NT2/D1 (cell line): ENCODE data around the gene ARRDC1.

Experiments
- DNase-seq: peaks from one replicate; pipeline ENCODE4 v3.0.0-alpha.2; 2011; ENCODE audit warnings: low read depth, low spot score
- H3K27me3 ChIP-seq: 2 replicates; pipeline ENCODE4 v1.6.0; 2011; ENCODE audit warnings: mild to moderate bottlenecking; ENCODE audit not compliant: insufficient read length, insufficient read depth
- H3K36me3 ChIP-seq: 2 replicates; pipeline ENCODE4 v1.6.1; 2011; ENCODE audit warnings: mild to moderate bottlenecking, low read length, mixed read lengths; ENCODE audit not compliant: insufficient read depth, insufficient read length
- H3K4me1 ChIP-seq: 2 replicates; pipeline ENCODE4 v1.5.1; 2011; ENCODE audit not compliant: insufficient read depth, insufficient read length
- H3K4me3 ChIP-seq: 2 replicates; pipeline ENCODE4 v1.5.1; 2011; ENCODE audit warnings: low read depth; ENCODE audit not compliant: insufficient read length
- H3K9ac ChIP-seq: 2 replicates; pipeline ENCODE4 v1.6.0; 2011; ENCODE audit warnings: low read depth; ENCODE audit not compliant: insufficient read length
- H3K9me3 ChIP-seq: 2 replicates; pipeline ENCODE4 v1.5.1; 2011; ENCODE audit warnings: mild to moderate bottlenecking, low read length; ENCODE audit not compliant: insufficient read depth
- SUZ12 ChIP-seq: IDR thresholded peaks from 2 replicates; pipeline ENCODE4 v1.6.1; 2011; ENCODE audit not compliant: insufficient read length, insufficient read depth; ENCODE audit errors: extremely low read depth
- YY1 ChIP-seq: IDR thresholded peaks from 2 replicates; pipeline ENCODE4 v1.6.1; 2011; ENCODE audit not compliant: insufficient read length, insufficient read depth
- ZNF274 ChIP-seq: IDR thresholded peaks from 2 replicates; pipeline ENCODE4 v1.6.1; 2011; ENCODE audit warnings: mild to moderate bottlenecking, low read depth, low read length

ARRDC1 gene

DNA sequence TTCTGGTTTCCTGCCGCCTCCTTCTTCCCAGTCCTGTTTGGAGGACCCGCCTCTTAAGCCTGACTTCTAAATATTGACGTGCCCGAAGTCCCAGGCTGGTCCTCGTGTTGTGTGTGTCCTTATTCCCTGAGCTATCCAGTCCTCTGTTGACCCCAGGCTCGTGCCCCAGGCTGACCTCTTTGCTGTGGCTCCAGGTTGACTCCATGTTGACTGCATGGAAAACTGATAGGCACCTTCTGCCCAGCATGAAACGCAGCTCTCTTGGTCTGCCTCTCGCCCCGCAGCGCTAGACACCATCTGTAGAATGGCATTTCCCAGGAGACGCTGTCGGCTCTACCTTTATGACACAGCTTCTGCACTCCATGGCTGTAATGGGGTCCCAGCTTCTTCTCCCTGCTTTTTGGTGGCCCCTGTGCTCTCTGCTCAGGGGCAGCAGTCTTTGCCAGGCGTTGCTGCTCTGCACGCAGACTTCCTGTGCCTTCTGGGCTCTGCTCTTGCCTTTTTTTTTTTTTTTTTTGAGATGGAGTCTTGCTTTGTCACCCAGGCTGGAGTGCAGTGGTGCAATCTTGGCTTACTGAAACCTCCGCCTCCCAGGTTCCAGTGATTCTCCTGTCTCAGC, 41.7 kb downstream of the ARRDC1 start:
- Histone ChIP-seq H3K4me3 (no peak overlapping the region), H3K4me1 (peaks cover 5% of the 10 kb centered on the region), H3K27me3 (no peaks in the 10 kb centered on the region), H3K9ac (no peak overlapping the region), H3K36me3 (peaks cover 58% of the 10 kb centered on the region), H3K9me3 (no peaks in the 10 kb centered on the region)
- DNase-seq, result no peak
- TF ChIP-seq ZNF274 (no peak), SUZ12 (no peak), YY1 (no peak)

- no peak overlapping the region for H3K9ac ChIP-seq
- peaks cover 53% of the 10 kb centered on the region for H3K36me3 ChIP-seq
- peaks cover 5% of the 10 kb centered on the region for H3K4me1 ChIP-seq
- TF ChIP-seq ZNF274, result no peak
- TF ChIP-seq YY1, result no peak
- no peak for TF ChIP-seq SUZ12
- DNase-seq, result no peak
- H3K4me3 ChIP-seq, result no peak overlapping the region
- no peaks in the 10 kb centered on the region for H3K27me3 ChIP-seq
- H3K9me3 ChIP-seq, result no peaks in the 10 kb centered on the region
These were observed 42.9 kb downstream of the ARRDC1 start for GRCh38 chr9:137648396-137648795.

- peaks cover 2% of the 10 kb centered on the region for H3K4me1 ChIP-seq
- peaks cover 53% of the 10 kb centered on the region for H3K36me3 ChIP-seq
- TF ChIP-seq YY1 (no peak), ZNF274 (no peak), SUZ12 (no peak)
These were observed 44.1 kb downstream of the ARRDC1 start for GRCh38 chr9:137649553-137649952.

DNA sequence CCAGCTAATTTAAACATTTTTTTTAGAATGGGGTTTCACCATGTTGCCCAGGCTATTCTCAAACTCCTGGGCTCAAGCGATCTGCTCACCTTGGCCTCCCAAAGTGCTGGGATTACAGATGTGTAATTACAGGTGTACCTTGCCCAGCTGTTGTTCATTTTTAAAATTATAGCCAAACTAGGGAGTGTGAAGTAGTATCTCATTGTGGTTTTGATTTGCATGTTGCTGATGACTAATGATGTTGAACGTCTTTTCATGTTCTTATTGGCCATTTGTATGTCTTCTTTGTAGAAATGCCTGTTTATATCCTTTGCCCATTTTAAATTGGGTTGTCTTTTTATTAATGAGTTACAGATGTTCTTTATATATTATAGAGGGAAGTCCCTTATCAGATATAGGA, 44.8 kb downstream of the ARRDC1 start:
- TF ChIP-seq YY1, result no peak
- no peak for TF ChIP-seq SUZ12
- TF ChIP-seq ZNF274, result no peak
- no peak for DNase-seq
- peaks cover 54% of the 10 kb centered on the region for H3K36me3 ChIP-seq

More at GRCh38 chr9:137649553-137649952, 44.1 kb downstream of the ARRDC1 start:
- no peak for DNase-seq
- Histone ChIP-seq H3K4me3 (no peak overlapping the region), H3K9me3 (no peaks in the 10 kb centered on the region), H3K27me3 (no peaks in the 10 kb centered on the region), H3K9ac (no peak overlapping the region)

GRCh38 chr9:137650779-137651178, 45.3 kb downstream of the ARRDC1 start:
- DNase-seq, result no peak
- Histone ChIP-seq H3K9me3 (no peaks in the 10 kb centered on the region), H3K4me1 (peaks cover 2% of the 10 kb centered on the region), H3K36me3 (peaks cover 55% of the 10 kb centered on the region), H3K27me3 (no peaks in the 10 kb centered on the region), H3K4me3 (no peak overlapping the region), H3K9ac (no peak overlapping the region)
- TF ChIP-seq SUZ12, result no peak
- no peak for TF ChIP-seq ZNF274
- TF ChIP-seq YY1, result no peak

More for the DNA sequence above, 44.8 kb downstream of the ARRDC1 start:
- no peak overlapping the region for H3K4me3 ChIP-seq
- H3K27me3 ChIP-seq, result no peaks in the 10 kb centered on the region
- peaks cover 2% of the 10 kb centered on the region for H3K4me1 ChIP-seq
- H3K9ac ChIP-seq, result no peak overlapping the region
- H3K9me3 ChIP-seq, result no peaks in the 10 kb centered on the region

DNA sequence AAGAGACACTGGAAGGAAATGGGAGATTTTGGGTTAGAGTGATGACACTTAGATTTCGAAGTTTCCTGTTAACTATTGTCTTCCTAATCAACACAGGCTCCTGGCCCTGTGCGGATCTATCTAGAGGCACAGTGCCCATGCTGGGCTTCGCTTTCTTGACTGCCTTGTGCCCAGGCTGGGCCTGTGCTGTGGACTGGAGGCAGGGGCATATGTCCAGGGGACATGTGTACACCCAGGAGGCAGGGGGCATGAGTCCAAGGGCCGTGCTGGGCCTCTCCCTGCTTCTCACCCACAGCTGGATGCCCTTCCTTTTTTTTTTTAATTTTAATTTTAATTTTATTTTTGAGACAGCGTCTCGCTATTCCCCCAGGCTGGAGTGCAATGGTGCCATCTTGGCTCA, 50.9 kb downstream of the ARRDC1 start:
- no peak for DNase-seq
- Histone ChIP-seq H3K4me3 (no peak overlapping the region), H3K9me3 (no peaks in the 10 kb centered on the region), H3K9ac (no peak overlapping the region), H3K36me3 (peaks cover 33% of the 10 kb centered on the region), H3K4me1 (no peaks in the 10 kb centered on the region), H3K27me3 (no peaks in the 10 kb centered on the region)
- no peak for TF ChIP-seq ZNF274
- no peak for TF ChIP-seq YY1

DNA sequence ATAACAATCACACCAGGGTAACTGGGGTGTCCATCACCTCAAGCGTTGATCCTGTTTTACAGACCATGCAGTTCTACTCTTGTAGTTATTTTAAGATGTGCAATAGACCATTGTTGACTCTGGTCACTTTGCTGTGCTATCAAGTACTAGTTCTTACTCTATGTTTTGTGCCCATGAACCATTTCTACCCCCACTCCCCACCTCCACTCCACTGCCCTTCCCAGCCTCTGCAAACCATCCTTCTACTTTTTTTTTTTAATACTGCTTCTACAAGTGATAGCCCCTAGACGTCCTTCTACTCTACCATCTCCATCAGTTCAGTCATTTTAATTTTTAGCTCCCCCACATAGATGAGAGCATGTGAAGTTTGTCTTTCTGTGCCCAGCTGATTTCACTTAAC, 52.1 kb downstream of the ARRDC1 start:
- Histone ChIP-seq H3K4me1 (no peaks in the 10 kb centered on the region), H3K9ac (no peak overlapping the region), H3K36me3 (peaks cover 27% of the 10 kb centered on the region), H3K27me3 (no peaks in the 10 kb centered on the region), H3K4me3 (no peak overlapping the region), H3K9me3 (no peaks in the 10 kb centered on the region)
- DNase-seq, result no peak
- no peak for TF ChIP-seq ZNF274
- no peak for TF ChIP-seq SUZ12
- no peak for TF ChIP-seq YY1

- Histone ChIP-seq H3K9ac (no peak overlapping the region), H3K27me3 (no peaks in the 10 kb centered on the region), H3K4me3 (no peak overlapping the region), H3K36me3 (peaks cover 19% of the 10 kb centered on the region), H3K9me3 (no peaks in the 10 kb centered on the region), H3K4me1 (no peaks in the 10 kb centered on the region)
- DNase-seq, result no peak
- TF ChIP-seq YY1 (no peak), ZNF274 (no peak), SUZ12 (no peak)
These were observed 53.3 kb downstream of the ARRDC1 start for GRCh38 chr9:137658781-137659180.
